GM23338 (cell line): ENCODE results near the gene DCHS1. TPM values are rescaled to one million over a fixed set of nuclear protein-coding genes. Genes with fewer than 3 reads are reported as not detected.

Source experiments
- ATAC-seq: fragments of 200-7000 bp; cut with Tn5 transposase; 3 replicates; pipeline ENCODE4 v1.9.1; 2020
- DNase-seq: peaks from one replicate; pipeline ENCODE4 v3.0.0-alpha.2; 2015; ENCODE audit warnings: low spot score
- H2AFZ ChIP-seq: fragments of 200-600 bp; sonication (generic); 2 replicates; pipeline ENCODE4 v1.8.0; 2016; ENCODE audit warnings: antibody characterized with exemption, mild to moderate bottlenecking, moderate library complexity
- H3F3A ChIP-seq: fragments of 200-600 bp; sonication (generic); replicated peaks from 2 replicates; pipeline ENCODE4 v1.8.0; 2017; ENCODE audit warnings: antibody characterized with exemption, mixed run types, low read depth
- H3K27ac ChIP-seq: fragments of 200-600 bp; sonication (generic); 2 replicates; pipeline ENCODE4 v1.6.1; 2016; ENCODE audit warnings: low read depth
- H3K27me3 ChIP-seq: fragments of 200-600 bp; sonication (generic); 2 replicates; pipeline ENCODE4 v1.8.0; 2016; ENCODE audit warnings: mild to moderate bottlenecking, mixed run types, moderate library complexity; ENCODE audit not compliant: insufficient read depth
- H3K36me3 ChIP-seq: fragments of 200-600 bp; sonication (generic); 2 replicates; pipeline ENCODE4 v1.8.0; 2016; ENCODE audit warnings: mild to moderate bottlenecking; ENCODE audit not compliant: insufficient read depth
- H3K4me1 ChIP-seq: fragments of 200-600 bp; sonication (generic); 2 replicates; pipeline ENCODE4 v1.8.0; 2016; ENCODE audit warnings: mild to moderate bottlenecking, moderate library complexity; ENCODE audit not compliant: insufficient read depth
- H3K4me2 ChIP-seq: fragments of 200-600 bp; sonication (generic); 2 replicates; pipeline ENCODE4 v1.7.1; 2017; ENCODE audit warnings: mixed run types
- H3K4me3 ChIP-seq: fragments of 200-600 bp; sonication (generic); 2 replicates; pipeline ENCODE4 v1.6.1; 2016; ENCODE audit warnings: mixed run types
- H3K79me2 ChIP-seq: fragments of 200-600 bp; sonication (generic); replicated peaks from 2 replicates; pipeline ENCODE4 v1.8.0; 2017; ENCODE audit warnings: mild to moderate bottlenecking; ENCODE audit not compliant: insufficient read depth
- H3K9me2 ChIP-seq: fragments of 200-600 bp; sonication (generic); 2 replicates; pipeline ENCODE4 v1.8.0; 2017; ENCODE audit not compliant: insufficient read depth
- H4K20me1 ChIP-seq: fragments of 200-600 bp; sonication (generic); replicated peaks from 2 replicates; pipeline ENCODE4 v1.8.0; 2017; ENCODE audit warnings: mild to moderate bottlenecking; ENCODE audit not compliant: insufficient read depth
- H3K27ac Mint-ChIP-seq: 2 replicates; pipeline ENCODE4 v1.8.0; 2020; ENCODE audit warnings: inconsistent platforms, mild to moderate bottlenecking, moderate library complexity, mixed read lengths
- H3K27me3 Mint-ChIP-seq: 3 replicates; pipeline ENCODE4 v1.8.0; 2022; ENCODE audit warnings: low read depth, mild to moderate bottlenecking, moderate library complexity, mixed read lengths, inconsistent platforms; ENCODE audit not compliant: insufficient read depth, poor library complexity
- H3K36me3 Mint-ChIP-seq: 3 replicates; pipeline ENCODE4 v1.8.0; 2021; ENCODE audit warnings: low read depth, mild to moderate bottlenecking, inconsistent platforms, moderate library complexity, mixed read lengths
- H3K4me1 Mint-ChIP-seq: 3 replicates; pipeline ENCODE4 v1.8.0; 2020; ENCODE audit warnings: mild to moderate bottlenecking, inconsistent platforms, mixed read lengths
- H3K4me3 Mint-ChIP-seq: 3 replicates; pipeline ENCODE4 v1.8.0; 2021; ENCODE audit warnings: moderate library complexity, mild to moderate bottlenecking, inconsistent platforms, mixed read lengths
- H3K9me3 Mint-ChIP-seq: 3 replicates; pipeline ENCODE4 v1.8.0; 2020; ENCODE audit warnings: moderate library complexity, mild to moderate bottlenecking, inconsistent platforms, mixed read lengths
- CREB1 ChIP-seq: fragments of 250-450 bp; sonication (Bioruptor Pico); IDR thresholded peaks from 2 replicates; pipeline ENCODE4 v1.5.0; 2020; ENCODE audit warnings: low read depth, mild to moderate bottlenecking, moderate library complexity
- CTCF ChIP-seq, 2 experiments: fragments of 200-600 bp in 1 of 2; sonication (generic) in 1 of 2; conservative IDR thresholded peaks; 2 replicates each; pipeline versions ENCODE4 v1.5.1 to v1.6.1; 2016 to 2017; ENCODE audit warnings: antibody characterized with exemption in 2 of 2, low read depth in 2 of 2, mild to moderate bottlenecking in 2 of 2, moderate library complexity in 1 of 2
- ETS1 ChIP-seq: IDR thresholded peaks from 2 replicates; pipeline ENCODE4 v1.6.1; 2016; ENCODE audit warnings: antibody characterized with exemption
- EZH2 ChIP-seq: fragments of 200-600 bp; sonication (generic); IDR thresholded peaks from one replicate; pipeline ENCODE4 v1.8.0; 2017; ENCODE audit warnings: antibody characterized with exemption, mild to moderate bottlenecking, low read depth; ENCODE audit not compliant: unreplicated experiment
- EZH2phosphoT487 ChIP-seq: fragments of 200-600 bp; sonication (generic); IDR thresholded peaks from one replicate; pipeline ENCODE4 v1.8.1; 2018; ENCODE audit warnings: antibody characterized with exemption; ENCODE audit not compliant: unreplicated experiment
- JUNB ChIP-seq: IDR thresholded peaks from one replicate; pipeline ENCODE4 v1.6.1; 2016; ENCODE audit warnings: antibody characterized with exemption; ENCODE audit not compliant: unreplicated experiment
- NANOG ChIP-seq: IDR thresholded peaks from 2 replicates; pipeline ENCODE4 v1.6.1; 2016; ENCODE audit warnings: antibody characterized with exemption, borderline replicate concordance
- POLR2AphosphoS5 ChIP-seq: IDR thresholded peaks from 2 replicates; pipeline ENCODE4 v1.6.1; 2016; ENCODE audit warnings: antibody characterized with exemption, low read depth
- REST ChIP-seq: IDR thresholded peaks from one replicate; pipeline ENCODE4 v1.6.1; 2018; ENCODE audit warnings: antibody characterized with exemption; ENCODE audit not compliant: unreplicated experiment
- STAT1 ChIP-seq: IDR thresholded peaks from one replicate; pipeline ENCODE4 v1.6.1; 2016; ENCODE audit warnings: antibody characterized with exemption; ENCODE audit not compliant: unreplicated experiment
- ZNF114 ChIP-seq: fragments of 250-450 bp; sonication (Bioruptor Pico); IDR thresholded peaks from 2 replicates; pipeline ENCODE4 v1.5.0; 2020; ENCODE audit warnings: mild to moderate bottlenecking, moderate library complexity
- ZNF331 ChIP-seq: fragments of 250-450 bp; sonication (Bioruptor Pico); IDR thresholded peaks from 2 replicates; pipeline ENCODE4 v1.5.0; 2020; ENCODE audit warnings: low read depth, mild to moderate bottlenecking, moderate library complexity
- ZNF462 ChIP-seq: fragments of 250-450 bp; sonication (Bioruptor Pico); IDR thresholded peaks from 2 replicates; pipeline ENCODE4 v1.5.0; 2020; ENCODE audit warnings: mild to moderate bottlenecking, moderate library complexity
- polyA plus RNA-seq: library from polyadenylated mRNA; unstranded; fragments of >200 nt; fragmentation: Nextera tagmentation; extraction: Ambion mirVana; gene quantifications from 2 replicates; pipeline ENCODE4 v1.2.1, GENCODE V29; 2016
- total RNA-seq: library from RNA; depleted of rRNA; stranded (reverse); fragments of >200 nt; shearing (Covaris generic); gene quantifications from 2 replicates; pipeline ENCODE4 v1.2.3, GENCODE V29; 2014

Gene DCHS1
- total and polyA plus RNA-seq, 2 experiments from 2014 or later, result 2.3 to 20.7 TPM

GRCh38 chr11:6658647-6659046, 3.0 kb upstream of the DCHS1 start:
- Histone ChIP-seq H3K79me2 (no peaks in the 10 kb centered on the region), H3K4me3 (no peak overlapping the region), H3K27ac (no peak overlapping the region), H3K36me3 (no peaks in the 10 kb centered on the region), H3K9me2 (0 out of 2 replicates have a peak, but pooled peaks cover 5% of the 10 kb centered on the region), H3K4me2 (no peak overlapping the region), H2AFZ (no peak overlapping the region), H3F3A (peaks cover 10% of the 10 kb centered on the region; the same call in 1 of the 2 replicates), H4K20me1 (no peaks in the 10 kb centered on the region; the same call in 1 of the 2 replicates), H3K4me1 (peaks cover 8% of the 10 kb centered on the region), H3K27me3 (peaks cover 52% of the 10 kb centered on the region)
- no peak for DNase-seq
- TF ChIP-seq ETS1 (no peak), CREB1 (CRISPR knock-in tag) (no peak), JUNB (no peak), ZNF462 (CRISPR knock-in tag) (no peak), ZNF114 (CRISPR knock-in tag) (no peak), EZH2 (no peak), NANOG (no peak), POLR2AphosphoS5 (no peak), STAT1 (no peak), REST (no peak), EZH2phosphoT487 (no peak), CTCF (conservative IDR thresholded peaks at IDR 0.05; ENCODE audit: low read depth in 2 of 2) (no peak), ZNF331 (CRISPR knock-in tag) (no peak)
- Mint-ChIP-seq H3K4me1 (peaks cover 10% of the 10 kb centered on the region), H3K27me3 (peaks cover 16% of the 10 kb centered on the region), H3K4me3 (no peak overlapping the region), H3K9me3 (no peaks in the 10 kb centered on the region), H3K27ac (no peak overlapping the region), H3K36me3 (no peaks in the 10 kb centered on the region)
- no peak for ATAC-seq
